Gastrocnemius medialis (tissue), 4 donors: ENCODE measurements around the gene CIZ1. TPM values are rescaled to one million over a fixed set of nuclear protein-coding genes. Genes with fewer than 3 reads are reported as not detected.
"Not testable (repeated sequence)": the region's sequence is repeated elsewhere in the genome, so short reads cannot be mapped to it uniquely, and the experiment has no call there.

ENCODE experiments used
- ATAC-seq, 2 donors: fragments of 150-250 bp; one replicate each; pipeline ENCODE4 v1.9.1; 2016
- DNase-seq, 2 donors: peaks; one replicate each; pipeline ENCODE4 v3.0.0-alpha.2; 2019
- H3K27ac ChIP-seq, 4 donors: fragments of 200-600 bp; sonication (generic); 1 replicate in 1 of 4; 2 replicates in 3 of 4; pipeline ENCODE4 v1.5.1; 2016 to 2018; ENCODE audit warnings: mild to moderate bottlenecking in 2 of 4, moderate library complexity in 1 of 4
- H3K27me3 ChIP-seq, 3 donors: fragments of 200-600 bp; sonication (generic) in 2 of 3; 1 replicate in 1 of 3; 2 replicates in 2 of 3; pipeline versions ENCODE4 v1.5.1 to v1.6.0; 2016 to 2019; ENCODE audit warnings: mild to moderate bottlenecking in 1 of 3, moderate library complexity in 1 of 3
- H3K36me3 ChIP-seq, 2 donors: fragments of 200-600 bp; sonication (generic) in 1 of 2; one replicate each; pipeline ENCODE4 v1.5.1; 2017 to 2018
- H3K4me1 ChIP-seq, 2 donors: fragments of 200-600 bp; sonication (generic) in 1 of 2; one replicate each; pipeline ENCODE4 v1.5.1; 2016 to 2017; ENCODE audit warnings: mild to moderate bottlenecking in 2 of 2
- H3K4me3 ChIP-seq, 4 donors: fragments of 200-600 bp; sonication (generic) in 3 of 4; 1 replicate in 1 of 4; 2 replicates in 3 of 4; pipeline ENCODE4 v1.5.1; 2016 to 2019; ENCODE audit warnings: mild to moderate bottlenecking in 2 of 4
- H3K9me3 ChIP-seq, 3 donors: fragments of 200-600 bp; sonication (generic) in 2 of 3; 1 replicate in 1 of 3; 2 replicates in 2 of 3; pipeline ENCODE4 v1.5.1; 2016 to 2019
- POLR2A ChIP-seq, 2 donors: fragments of 450-650 bp; IDR thresholded peaks; one replicate each; pipeline ENCODE4 v1.6.1; 2017; ENCODE audit warnings: antibody characterized with exemption in 2 of 2, mild to moderate bottlenecking in 2 of 2, moderate library complexity in 2 of 2
- in situ Hi-C, 4 donors: fragments of 200-750 bp; cut with MboI; loops; one replicate each; pipeline versions ENCODE4 v1.15.0 to v1.8.0; 2017; ENCODE audit warnings: low sequenced_read_pairs in 4 of 4
- intact Hi-C: fragments of 100-400 bp; cut with DNase I; formaldehyde crosslinking; loops from one replicate; pipeline ENCODE4 v1.15.1; 2023; ENCODE audit warnings: low total_unique reads
- total RNA-seq, 4 donors: library from RNA; depleted of rRNA; stranded (reverse); fragments of >200 nt; gene quantifications; one replicate each; pipeline versions ENCODE4 v1.1.0 to v1.2.3, GENCODE V29; 2016
- TF ChIP-seq, protein P1 (sequence below), 5 experiments: fragments of 450-650 bp in 3 of 5; fragments of 200-600 bp in 2 of 5; sonication (generic) in 2 of 5; IDR thresholded peaks in 4 of 5; conservative IDR thresholded peaks in 1 of 5; 1 replicate in 4 of 5; 2 replicates in 1 of 5; pipeline ENCODE4 v1.5.1; 2016 to 2019; ENCODE audit warnings: antibody characterized with exemption in 5 of 5, mild to moderate bottlenecking in 3 of 5, moderate library complexity in 3 of 5

The CIZ1 gene
- total RNA-seq, 4 donors from 2014 or later, result 47.8 to 61.3 (median 53.0) TPM

DNA sequence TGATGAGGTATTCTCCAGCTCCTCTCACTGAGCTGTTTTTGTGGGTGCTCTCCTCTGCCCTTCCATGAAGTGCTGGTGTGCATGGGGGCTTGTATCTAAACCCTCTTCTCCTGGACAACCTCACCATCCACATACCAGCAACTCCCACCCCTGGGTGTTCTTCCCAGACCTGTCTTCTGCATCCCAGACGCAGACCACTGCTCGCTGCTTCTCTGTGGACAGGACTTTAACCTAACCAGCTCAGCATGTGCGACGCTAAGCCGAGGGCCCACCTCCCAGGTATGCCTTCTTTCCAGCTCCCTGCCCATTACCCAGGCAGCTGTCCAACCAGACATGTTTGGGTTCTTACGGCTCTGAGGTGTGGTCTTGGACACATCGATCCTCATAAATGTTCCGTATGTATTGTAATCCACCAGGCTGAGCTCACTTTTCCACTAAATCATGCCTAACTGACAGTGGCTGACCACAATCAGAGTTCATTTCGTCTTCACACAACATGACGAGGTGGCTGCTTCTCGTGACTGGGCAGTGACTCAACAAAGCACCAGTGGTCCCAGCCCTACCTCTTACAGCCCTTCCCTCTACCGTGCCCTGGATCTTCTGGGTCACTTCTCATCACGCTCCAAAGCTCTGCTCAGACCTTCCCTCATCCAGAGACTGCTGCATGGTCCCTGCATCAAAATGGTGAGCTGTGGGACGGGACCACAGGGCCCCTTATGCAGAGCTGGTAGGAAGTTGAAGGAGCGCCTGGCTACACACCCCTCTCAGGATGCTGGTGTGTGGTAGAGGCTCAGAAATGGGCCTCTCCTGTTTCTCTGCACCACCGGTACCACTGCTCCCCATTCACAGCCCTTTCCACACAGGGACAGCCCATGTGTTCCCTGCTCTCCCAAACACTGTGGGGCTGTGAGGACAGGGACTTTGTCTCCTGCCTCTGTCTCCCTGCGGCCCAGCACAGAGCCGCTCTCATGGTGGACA lies 54.3 kb downstream of the CIZ1 start:
- DNase-seq, result no peak
- in situ Hi-C loops, result no loop called here
- no peak for ATAC-seq

DNA sequence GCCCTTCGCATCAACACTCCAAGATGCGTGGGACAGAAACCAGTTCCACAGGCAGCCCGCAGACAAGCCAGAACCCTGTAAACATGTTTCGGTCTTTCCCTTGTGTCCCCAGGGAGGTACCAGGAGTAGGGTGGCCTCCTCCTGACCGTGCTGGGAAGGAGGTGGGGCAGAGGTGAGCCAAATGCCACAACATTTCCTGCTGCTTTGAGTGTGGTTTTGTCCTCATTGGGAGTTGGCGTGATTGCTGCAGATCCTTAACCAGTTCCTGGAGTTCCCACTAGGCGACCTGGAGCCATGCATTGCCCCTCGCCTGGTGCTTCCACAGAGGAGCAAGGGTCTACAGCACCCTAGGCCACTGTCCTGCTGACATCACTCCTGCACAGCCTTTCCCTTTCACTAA lies 55.8 kb downstream of the CIZ1 start:
- DNase-seq, intact Hi-C loops, H3K36me3 ChIP-seq, in situ Hi-C loops, ATAC-seq, H3K27ac ChIP-seq, H3K27me3 ChIP-seq, H3K4me1 ChIP-seq, H3K9me3 ChIP-seq, H3K4me3 ChIP-seq: not testable (repeated sequence)

More for the DNA sequence above, 54.3 kb downstream of the CIZ1 start:
- TF ChIP-seq POLR2A (IDR thresholded peaks at IDR 0.05), result no peak
- TF ChIP-seq, protein P1, sequence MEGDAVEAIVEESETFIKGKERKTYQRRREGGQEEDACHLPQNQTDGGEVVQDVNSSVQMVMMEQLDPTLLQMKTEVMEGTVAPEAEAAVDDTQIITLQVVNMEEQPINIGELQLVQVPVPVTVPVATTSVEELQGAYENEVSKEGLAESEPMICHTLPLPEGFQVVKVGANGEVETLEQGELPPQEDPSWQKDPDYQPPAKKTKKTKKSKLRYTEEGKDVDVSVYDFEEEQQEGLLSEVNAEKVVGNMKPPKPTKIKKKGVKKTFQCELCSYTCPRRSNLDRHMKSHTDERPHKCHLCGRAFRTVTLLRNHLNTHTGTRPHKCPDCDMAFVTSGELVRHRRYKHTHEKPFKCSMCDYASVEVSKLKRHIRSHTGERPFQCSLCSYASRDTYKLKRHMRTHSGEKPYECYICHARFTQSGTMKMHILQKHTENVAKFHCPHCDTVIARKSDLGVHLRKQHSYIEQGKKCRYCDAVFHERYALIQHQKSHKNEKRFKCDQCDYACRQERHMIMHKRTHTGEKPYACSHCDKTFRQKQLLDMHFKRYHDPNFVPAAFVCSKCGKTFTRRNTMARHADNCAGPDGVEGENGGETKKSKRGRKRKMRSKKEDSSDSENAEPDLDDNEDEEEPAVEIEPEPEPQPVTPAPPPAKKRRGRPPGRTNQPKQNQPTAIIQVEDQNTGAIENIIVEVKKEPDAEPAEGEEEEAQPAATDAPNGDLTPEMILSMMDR (IDR thresholded peaks at IDR 0.05 in 4 of 5, conservative IDR thresholded peaks at IDR 0.05 in 1 of 5), result no peak
- H3K4me1 ChIP-seq, result no peaks in the 10 kb centered on the region
- no peaks in the 10 kb centered on the region for H3K9me3 ChIP-seq
- intact Hi-C loops, result no loop called here
- H3K27ac ChIP-seq, result no peak overlapping the region
- no peaks in the 10 kb centered on the region for H3K36me3 ChIP-seq
- no peak overlapping the region for H3K4me3 ChIP-seq
- no peaks in the 10 kb centered on the region for H3K27me3 ChIP-seq

DNA sequence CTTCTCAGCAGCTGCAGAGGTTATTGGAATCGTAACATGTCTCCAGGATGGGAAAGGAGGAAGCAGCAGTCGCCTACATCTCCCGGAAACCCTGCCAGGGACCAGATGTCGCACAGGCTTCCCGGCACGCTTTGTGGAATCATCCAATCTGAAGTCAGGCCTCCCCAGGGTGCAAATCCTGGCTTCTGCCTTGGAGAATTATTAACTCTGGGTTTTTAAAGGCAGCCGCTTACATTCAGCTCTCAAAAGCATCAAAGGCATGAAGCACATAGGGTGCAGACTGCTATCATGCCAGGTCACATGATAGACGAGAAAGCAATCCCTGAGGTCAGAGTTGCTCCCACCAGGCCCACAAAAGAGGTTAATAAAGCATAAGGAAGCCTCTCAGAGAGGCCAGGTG lies 59.2 kb downstream of the CIZ1 start:
- H3K27ac ChIP-seq, H3K4me1 ChIP-seq, H3K36me3 ChIP-seq, H3K9me3 ChIP-seq, H3K27me3 ChIP-seq, ATAC-seq, DNase-seq, intact Hi-C loops, H3K4me3 ChIP-seq, in situ Hi-C loops: not testable (repeated sequence)

DNA sequence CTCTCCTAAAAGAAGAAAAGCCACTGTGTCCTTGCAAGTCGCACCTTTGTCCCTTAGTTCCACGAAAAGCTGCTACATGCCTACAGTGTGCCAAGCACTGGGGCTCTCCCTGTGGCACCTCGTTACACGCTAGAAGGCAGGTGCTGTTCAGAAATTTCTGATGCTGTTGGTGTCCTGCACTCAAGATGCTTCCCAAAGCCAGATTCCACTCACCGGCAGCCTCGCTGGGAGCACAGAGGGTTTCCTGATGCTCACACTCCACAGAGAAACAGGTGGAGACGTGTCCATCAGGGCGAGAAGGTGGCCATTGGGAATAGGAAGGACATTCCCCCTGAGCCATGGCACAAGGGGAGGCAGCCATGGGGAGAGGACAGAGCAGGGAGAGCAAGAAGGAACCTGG lies 60.0 kb downstream of the CIZ1 start:
- H3K9me3 ChIP-seq, H3K27me3 ChIP-seq, intact Hi-C loops, H3K4me3 ChIP-seq, H3K36me3 ChIP-seq, H3K27ac ChIP-seq, in situ Hi-C loops, ATAC-seq, DNase-seq: not testable (repeated sequence)
- peaks cover 9 to 17% of the 10 kb centered on the region in 2 donors for H3K4me1 ChIP-seq

DNA sequence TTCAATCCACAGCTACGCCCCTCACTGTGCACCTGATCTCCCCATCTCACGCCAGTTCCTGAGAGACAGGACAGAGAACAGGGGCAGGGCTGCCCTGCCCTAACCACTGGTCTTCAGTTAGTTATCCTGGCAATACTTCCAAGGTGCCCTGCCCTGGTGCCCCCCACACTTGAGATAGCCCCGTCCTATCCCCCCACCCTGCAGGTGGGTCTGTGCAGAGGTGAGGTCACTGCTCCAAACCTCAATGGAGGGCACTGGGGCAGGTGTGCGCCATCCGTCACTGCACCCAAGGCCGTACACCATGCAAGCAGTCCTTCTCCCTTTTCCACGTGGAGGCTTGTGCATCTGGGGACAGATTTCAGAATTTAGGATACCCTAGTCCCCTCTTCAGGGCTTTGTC lies 60.7 kb downstream of the CIZ1 start:
- H3K27me3 ChIP-seq, intact Hi-C loops, in situ Hi-C loops, H3K4me3 ChIP-seq, ATAC-seq, DNase-seq, H3K36me3 ChIP-seq, H3K27ac ChIP-seq, H3K9me3 ChIP-seq: not testable (repeated sequence)
- H3K4me1 ChIP-seq, result peaks cover 16 to 24% of the 10 kb centered on the region in 2 donors

DNA sequence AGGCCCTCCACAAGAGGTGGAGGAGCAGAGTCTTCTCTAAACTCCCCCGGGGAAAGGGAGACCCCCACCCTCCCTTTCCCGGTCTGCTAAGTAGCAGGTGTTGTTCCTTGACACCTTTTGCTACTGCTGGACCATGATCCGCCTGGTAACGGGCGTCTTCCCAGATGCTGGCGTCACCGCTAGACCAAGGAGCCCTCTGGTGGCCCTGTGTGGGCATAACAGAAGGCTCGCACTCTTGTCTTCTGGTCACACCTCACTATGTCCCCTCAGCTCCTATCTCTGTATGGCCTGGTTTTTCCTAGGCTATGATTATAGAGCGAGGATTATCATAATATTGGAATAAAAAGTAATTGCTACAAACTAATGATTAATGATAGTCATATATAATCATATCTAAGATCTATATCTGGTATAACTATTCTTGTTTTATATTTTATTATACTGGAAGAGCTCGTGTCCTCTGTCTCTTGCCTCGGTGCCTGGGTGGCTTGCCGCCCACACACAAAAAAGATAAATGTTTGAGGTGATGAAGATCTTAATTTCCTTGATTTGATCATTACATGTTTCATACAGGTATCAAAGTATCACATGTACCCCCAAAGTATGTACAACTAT lies 61.3 kb downstream of the CIZ1 start:
- TF ChIP-seq, protein P1 (IDR thresholded peaks at IDR 0.05 in 4 of 5, conservative IDR thresholded peaks at IDR 0.05 in 1 of 5), result peak in 3 of 5 experiments; percentile 19 to 59 (median 39)
- peak in 1 of 2 donors; percentile 65 for DNase-seq
- H3K27ac ChIP-seq, H3K9me3 ChIP-seq, ATAC-seq, H3K27me3 ChIP-seq, H3K4me3 ChIP-seq, in situ Hi-C loops, intact Hi-C loops, H3K36me3 ChIP-seq: not testable (repeated sequence)
- H3K4me1 ChIP-seq, result peaks cover 22 to 30% of the 10 kb centered on the region in 2 donors
